Colonic mucosa (tissue), 4 donors: Measurements from ENCODE around the gene PRKACA. TPM values are rescaled to one million over a fixed set of nuclear protein-coding genes. Genes with fewer than 3 reads are reported as not detected.

Source experiments
- DNase-seq: peaks from one replicate; pipeline ENCODE4 v3.0.0-alpha.2; 2020
- H3K27ac ChIP-seq: fragments of 200-600 bp; one replicate; pipeline ENCODE4 v1.8.0; 2021
- H3K27me3 ChIP-seq: fragments of 200-600 bp; one replicate; pipeline ENCODE4 v1.8.0; 2021
- H3K36me3 ChIP-seq: fragments of 200-600 bp; one replicate; pipeline ENCODE4 v1.8.0; 2021
- H3K4me1 ChIP-seq: fragments of 200-600 bp; one replicate; pipeline ENCODE4 v1.8.0; 2021; ENCODE audit warnings: mild to moderate bottlenecking
- H3K4me3 ChIP-seq: fragments of 200-600 bp; one replicate; pipeline ENCODE4 v1.8.0; 2021
- H3K9ac ChIP-seq, 2 donors: one replicate each; pipeline ENCODE4 v1.7.0; 2013; ENCODE audit warnings: control low read depth in 2 of 2, low read depth in 2 of 2, low read length in 2 of 2
- H3K9me3 ChIP-seq: fragments of 200-600 bp; one replicate; pipeline ENCODE4 v1.8.0; 2021
- CTCF ChIP-seq: fragments of 200-600 bp; IDR thresholded peaks from one replicate; pipeline ENCODE4 v1.8.0; 2022; ENCODE audit warnings: antibody characterized with exemption, mild to moderate bottlenecking
- intact Hi-C: fragments of 100-400 bp; cut with DNase I; formaldehyde crosslinking; loops from one replicate; pipeline ENCODE4 v1.14.1; 2022
- total RNA-seq, 2 donors: library from RNA; stranded (reverse); fragmentation: NEBNext Ultra II Directional in 1 of 2; extraction: Animal tissue kit (Norgen Biotek cat#: 25700) in 1 of 2; gene quantifications; one replicate each; pipeline ENCODE4 v1.2.1, GENCODE V29; 2021
- donor health status: healthy.
- donor health status: DM: no; HTN: no; CAD: no.
- donor health status: DM: no; HTN: no; CAD: no.

PRKACA gene
- total RNA-seq, 2 donors from 2014 or later = 71.0 to 89.3 TPM

GRCh38 chr19:14145381-14145780, 27.8 kb upstream of the PRKACA start:
- no peak for DNase-seq
- intact Hi-C loops = loop anchor here (5.0 to 10.0 kb wide), 2 partner anchors 202 to 329 kb away; partner anchors contain the start of gene PTGER1
- Histone ChIP-seq H3K36me3 (no peaks in the 10 kb centered on the region), H3K9me3 (no peaks in the 10 kb centered on the region), H3K9ac (no peak overlapping the region), H3K27ac (no peak overlapping the region), H3K4me3 (no peak overlapping the region), H3K4me1 (peaks cover 6% of the 10 kb centered on the region), H3K27me3 (no peaks in the 10 kb centered on the region)
- TF ChIP-seq CTCF = no peak

GRCh38 chr19:14142262-14143190, 25.0 kb upstream of the PRKACA start:
- Histone ChIP-seq H3K4me1 (no peaks in the 10 kb centered on the region), H3K36me3 (no peaks in the 10 kb centered on the region), H3K27me3 (no peaks in the 10 kb centered on the region), H3K4me3 (no peak overlapping the region), H3K27ac (no peak overlapping the region), H3K9ac (no peak overlapping the region), H3K9me3 (no peaks in the 10 kb centered on the region)
- intact Hi-C loops = loop anchor here (10.0 kb wide), 1 partner anchor 332 kb away; the partner anchor contains the start of gene PTGER1
- no peak for TF ChIP-seq CTCF
- no peak for DNase-seq

- Histone ChIP-seq H3K27ac (no peak overlapping the region), H3K27me3 (no peaks in the 10 kb centered on the region), H3K4me3 (no peak overlapping the region), H3K4me1 (no peaks in the 10 kb centered on the region), H3K36me3 (no peaks in the 10 kb centered on the region), H3K9ac (no peak overlapping the region), H3K9me3 (no peaks in the 10 kb centered on the region)
- intact Hi-C loops = loop anchor here (10.0 kb wide), 1 partner anchor 334 kb away; the partner anchor contains the start of gene PTGER1
- DNase-seq = no peak
- no peak for TF ChIP-seq CTCF
Measured at GRCh38 chr19:14141041-14141440, 23.5 kb upstream of the PRKACA start.

GRCh38 chr19:14139944-14140343, 22.4 kb upstream of the PRKACA start:
- H3K27me3 ChIP-seq = no peaks in the 10 kb centered on the region
- TF ChIP-seq CTCF = no peak
- H3K36me3 ChIP-seq = no peaks in the 10 kb centered on the region
- no peak for DNase-seq
- no peaks in the 10 kb centered on the region for H3K9me3 ChIP-seq
- intact Hi-C loops = loop anchor here (10.0 kb wide), 1 partner anchor 335 kb away; the partner anchor contains the start of gene PTGER1
- no peak overlapping the region for H3K9ac ChIP-seq
- no peak overlapping the region for H3K4me3 ChIP-seq
- no peak overlapping the region for H3K27ac ChIP-seq
- peaks cover 5% of the 10 kb centered on the region for H3K4me1 ChIP-seq

- DNase-seq = no peak
- Histone ChIP-seq H3K9me3 (no peaks in the 10 kb centered on the region), H3K9ac (no peak overlapping the region), H3K27me3 (no peaks in the 10 kb centered on the region), H3K27ac (no peak overlapping the region), H3K4me1 (peaks cover 5% of the 10 kb centered on the region), H3K36me3 (no peaks in the 10 kb centered on the region), H3K4me3 (no peak overlapping the region)
- TF ChIP-seq CTCF = no peak
- intact Hi-C loops = no loop called here
Measured at GRCh38 chr19:14138576-14139265, 21.2 kb upstream of the PRKACA start.
